Ovary (tissue), 9 donors: ENCODE data around the gene FGF2. TPM values are rescaled to one million over a fixed set of nuclear protein-coding genes. Genes with fewer than 3 reads are reported as not detected.

Experiments used
- DNase-seq, 5 donors: peaks; one replicate each; pipeline ENCODE4 v3.0.0-alpha.2; 2019 to 2020
- H3K27ac ChIP-seq, 2 donors: fragments of 200-600 bp; one replicate each; pipeline versions ENCODE4 v1.5.1 to v1.8.0; 2019 to 2022
- H3K27me3 ChIP-seq: fragments of 200-600 bp; one replicate; pipeline ENCODE4 v1.8.0; 2022
- H3K36me3 ChIP-seq: fragments of 200-600 bp; sonication (generic); one replicate; pipeline ENCODE4 v1.5.1; 2019
- H3K4me1 ChIP-seq: one replicate; pipeline ENCODE4 v1.8.1; 2013; ENCODE audit warnings: mild to moderate bottlenecking, moderate library complexity; ENCODE audit not compliant: insufficient read depth
- H3K4me3 ChIP-seq: fragments of 200-600 bp; sonication (generic); one replicate; pipeline ENCODE4 v1.5.1; 2017
- H3K9me3 ChIP-seq, 2 donors: fragments of 200-600 bp in 1 of 2; sonication (generic) in 1 of 2; one replicate each; pipeline versions ENCODE4 v1.5.1 to v1.8.1; 2013 to 2019; ENCODE audit warnings: mild to moderate bottlenecking in 1 of 2, moderate library complexity in 1 of 2
- EP300 ChIP-seq: sonication (generic); formaldehyde crosslinking; IDR thresholded peaks from one replicate; pipeline ENCODE4 v1.6.1; 2017; ENCODE audit warnings: antibody characterized with exemption
- POLR2A ChIP-seq: fragments of 450-650 bp; IDR thresholded peaks from one replicate; pipeline ENCODE4 v1.6.1; 2017; ENCODE audit warnings: antibody characterized with exemption, mild to moderate bottlenecking, moderate library complexity
- WGBS, 3 donors: extraction: QIAGEN DNeasy Blood & Tissue Kit in 1 of 3; methylation state at CpG; one replicate each; pipeline versions ENCODE4 v1.1.5 to v1.1.7; 2013 to 2017; 5-methylcytosine and 5-hydroxymethylcytosine counted together
- intact Hi-C, 4 donors: fragments of 100-400 bp; cut with DNase I; formaldehyde crosslinking; loops; one replicate each; pipeline versions ENCODE4 v1.11.0 to v1.15.1; 2022 to 2023
- polyA plus RNA-seq, 2 donors: library from polyadenylated mRNA; stranded (reverse); fragments of 200-250 nt in 1 of 2; fragments of 350-450 nt in 1 of 2; fragmentation: Illumina TruSeq in 1 of 2; extraction: RNeasy Lipid Tissue Mini Kit (QIAGEN cat#74804) in 1 of 2; gene quantifications; one replicate each; pipeline ENCODE4 v1.2.3, GENCODE V29; 2013 to 2014
- total RNA-seq, 7 donors: library from RNA; depleted of rRNA in 2 of 7; stranded (reverse); fragments of >200 nt in 2 of 7; fragmentation: NEBNext Ultra II Directional in 3 of 7; extraction: Animal tissue kit (Norgen Biotek cat#: 25700) in 3 of 7; gene quantifications; one replicate each; pipeline versions ENCODE4 v1.1.0 to v1.2.4, GENCODE V29; 2016 to 2023
- TF ChIP-seq, protein P1 (sequence below), 3 donors: fragments of 450-650 bp in 2 of 3; fragments of 200-600 bp in 1 of 3; IDR thresholded peaks; one replicate each; pipeline versions ENCODE4 v1.5.1 to v1.8.0; 2016 to 2022; ENCODE audit warnings: antibody characterized with exemption in 3 of 3, mild to moderate bottlenecking in 1 of 3
- donor health status: DM: no; HTN: no; CAD: no; lungs with moderate emphysema.
- donor health status: DM: no; HTN: no; CAD: no.
- donor health status: Bipolar disorder and iron deficiency.
- donor health status: DM: yes; HTN: yes; CAD: no.
- donor health status: DM: no; HTN: no; CAD: no.
- donor health status: DM: yes; HTN: yes; CAD: no.

Gene FGF2
- total and polyA plus RNA-seq, 9 donors: 7.4 to 36.0 (median 22.4) TPM

DNA sequence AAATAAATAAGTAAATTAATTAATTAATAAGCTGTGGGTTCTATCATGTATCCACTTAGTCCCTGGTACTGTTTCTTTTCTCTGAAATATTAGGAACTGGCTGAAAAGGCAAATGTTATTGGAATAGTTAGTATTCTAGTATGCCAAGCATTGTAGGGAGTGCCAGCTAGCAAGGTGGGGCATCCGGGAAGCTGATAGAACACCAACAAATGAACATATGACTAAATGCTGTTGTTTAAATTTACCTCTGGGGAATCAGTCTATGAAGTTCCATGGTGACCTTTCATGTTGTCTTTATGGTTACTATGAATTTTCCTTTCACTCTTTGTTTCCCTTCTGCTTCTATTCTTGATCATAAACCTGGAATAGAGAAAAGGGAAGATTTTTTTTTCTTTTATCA lies 63.1 kb downstream of the FGF2 start:
- Histone ChIP-seq H3K4me1 (no peaks in the 10 kb centered on the region), H3K36me3 (no peaks in the 10 kb centered on the region), H3K9me3 (no peaks in the 10 kb centered on the region), H3K27me3 (no peaks in the 10 kb centered on the region), H3K4me3 (no peak overlapping the region), H3K27ac (no peak overlapping the region)
- TF ChIP-seq POLR2A (no peak), EP300 (no peak)
- TF ChIP-seq, protein P1, sequence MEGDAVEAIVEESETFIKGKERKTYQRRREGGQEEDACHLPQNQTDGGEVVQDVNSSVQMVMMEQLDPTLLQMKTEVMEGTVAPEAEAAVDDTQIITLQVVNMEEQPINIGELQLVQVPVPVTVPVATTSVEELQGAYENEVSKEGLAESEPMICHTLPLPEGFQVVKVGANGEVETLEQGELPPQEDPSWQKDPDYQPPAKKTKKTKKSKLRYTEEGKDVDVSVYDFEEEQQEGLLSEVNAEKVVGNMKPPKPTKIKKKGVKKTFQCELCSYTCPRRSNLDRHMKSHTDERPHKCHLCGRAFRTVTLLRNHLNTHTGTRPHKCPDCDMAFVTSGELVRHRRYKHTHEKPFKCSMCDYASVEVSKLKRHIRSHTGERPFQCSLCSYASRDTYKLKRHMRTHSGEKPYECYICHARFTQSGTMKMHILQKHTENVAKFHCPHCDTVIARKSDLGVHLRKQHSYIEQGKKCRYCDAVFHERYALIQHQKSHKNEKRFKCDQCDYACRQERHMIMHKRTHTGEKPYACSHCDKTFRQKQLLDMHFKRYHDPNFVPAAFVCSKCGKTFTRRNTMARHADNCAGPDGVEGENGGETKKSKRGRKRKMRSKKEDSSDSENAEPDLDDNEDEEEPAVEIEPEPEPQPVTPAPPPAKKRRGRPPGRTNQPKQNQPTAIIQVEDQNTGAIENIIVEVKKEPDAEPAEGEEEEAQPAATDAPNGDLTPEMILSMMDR (IDR thresholded peaks at IDR 0.05): no peak
- DNase-seq: no peak
- intact Hi-C loops: no loop called here
- WGBS, 3 donors: 65 to 77% (median 67%) methylated on average over 1 of the region's 1 CpG

DNA sequence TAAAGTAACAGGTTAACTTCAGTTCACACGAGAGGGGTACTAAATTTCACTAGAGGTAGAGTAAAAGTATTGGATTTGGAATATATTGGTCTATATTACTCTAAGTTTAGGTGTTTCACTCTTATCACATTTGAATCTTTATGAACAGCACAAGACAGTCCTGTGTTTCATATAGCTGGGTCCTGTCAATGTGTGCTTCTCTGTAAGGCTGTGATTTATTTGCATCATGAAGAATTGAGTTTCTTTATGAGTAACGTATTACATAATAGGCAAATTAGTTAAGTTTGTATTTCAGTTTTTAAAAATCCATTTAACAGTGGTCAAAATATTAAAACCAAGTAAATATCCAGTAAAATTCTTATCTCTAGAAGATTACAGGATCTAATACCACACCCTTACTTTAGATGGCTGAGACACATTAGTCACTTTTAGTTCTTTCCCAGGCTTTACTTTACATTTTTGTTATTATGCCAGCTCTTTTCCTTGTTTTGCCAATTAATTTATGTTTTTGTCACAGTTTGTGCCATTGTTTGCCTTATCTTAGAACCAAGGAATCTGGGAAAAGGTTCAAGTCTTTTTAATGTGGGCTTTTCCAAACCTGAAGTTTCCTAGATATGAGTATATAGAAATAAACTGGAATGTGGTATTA lies 63.6 kb downstream of the FGF2 start:
- intact Hi-C loops: no loop called here

GRCh38 chr4:122894827-122895226 lies 68.2 kb downstream of the FGF2 start:
- 91 to 93% (median 91%) methylated on average over 3 of the region's 3 CpGs for WGBS, 3 donors

More for the DNA sequence above, 63.6 kb downstream of the FGF2 start:
- TF ChIP-seq POLR2A (no peak), EP300 (no peak)
- TF ChIP-seq, protein P1 (IDR thresholded peaks at IDR 0.05): no peak
- no peak for DNase-seq
- no peaks in the 10 kb centered on the region for H3K36me3 ChIP-seq
- H3K27ac ChIP-seq: no peak overlapping the region
- H3K27me3 ChIP-seq: no peaks in the 10 kb centered on the region
- no peaks in the 10 kb centered on the region for H3K9me3 ChIP-seq
- no peak overlapping the region for H3K4me3 ChIP-seq
- 64 to 71% (median 68%) methylated on average over 2 of the region's 2 CpGs for WGBS, 3 donors
- no peaks in the 10 kb centered on the region for H3K4me1 ChIP-seq

DNA sequence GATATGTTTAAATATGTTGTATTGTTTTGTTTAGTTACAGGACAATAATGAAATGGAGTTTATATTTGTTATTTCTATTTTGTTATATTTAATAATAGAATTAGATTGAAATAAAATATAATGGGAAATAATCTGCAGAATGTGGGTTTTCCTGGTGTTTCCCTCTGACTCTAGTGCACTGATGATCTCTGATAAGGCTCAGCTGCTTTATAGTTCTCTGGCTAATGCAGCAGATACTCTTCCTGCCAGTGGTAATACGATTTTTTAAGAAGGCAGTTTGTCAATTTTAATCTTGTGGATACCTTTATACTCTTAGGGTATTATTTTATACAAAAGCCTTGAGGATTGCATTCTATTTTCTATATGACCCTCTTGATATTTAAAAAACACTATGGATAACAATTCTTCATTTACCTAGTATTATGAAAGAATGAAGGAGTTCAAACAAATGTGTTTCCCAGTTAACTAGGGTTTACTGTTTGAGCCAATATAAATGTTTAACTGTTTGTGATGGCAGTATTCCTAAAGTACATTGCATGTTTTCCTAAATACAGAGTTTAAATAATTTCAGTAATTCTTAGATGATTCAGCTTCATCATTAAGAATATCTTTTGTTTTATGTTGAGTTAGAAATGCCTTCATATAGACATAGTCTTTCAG lies 68.8 kb downstream of the FGF2 start:
- no peak for DNase-seq
- Histone ChIP-seq H3K4me1 (no peaks in the 10 kb centered on the region), H3K9me3 (no peaks in the 10 kb centered on the region), H3K36me3 (no peaks in the 10 kb centered on the region), H3K27me3 (no peaks in the 10 kb centered on the region), H3K4me3 (no peak overlapping the region), H3K27ac (no peak overlapping the region)
- 33 to 47% (median 38%) methylated on average over 1 of the region's 1 CpG for WGBS, 3 donors
- intact Hi-C loops: no loop called here
- no peak for TF ChIP-seq EP300
- TF ChIP-seq POLR2A: no peak
- TF ChIP-seq, protein P1 (IDR thresholded peaks at IDR 0.05): no peak

More at GRCh38 chr4:122894827-122895226, 68.2 kb downstream of the FGF2 start:
- intact Hi-C loops: no loop called here
- no peak for TF ChIP-seq EP300
- TF ChIP-seq POLR2A: no peak
- TF ChIP-seq, protein P1 (IDR thresholded peaks at IDR 0.05): no peak
- no peak overlapping the region for H3K27ac ChIP-seq
- H3K36me3 ChIP-seq: no peaks in the 10 kb centered on the region
- no peak overlapping the region for H3K4me3 ChIP-seq
- H3K27me3 ChIP-seq: no peaks in the 10 kb centered on the region
- H3K4me1 ChIP-seq: no peaks in the 10 kb centered on the region
- no peak for DNase-seq
- no peaks in the 10 kb centered on the region for H3K9me3 ChIP-seq
